ENCODE results near the gene POLR1G.

POLR1G gene

GRCh38 chr19:45358213-45358792 lies 48.1 kb upstream of the POLR1G start:
- Histone ChIP-seq H3K27ac (ENCODE audit: low read length) (no peak overlapping the region), H3K4me2 (ENCODE audit: low read depth, low read length) (no peak overlapping the region), H3K9ac (ENCODE audit: low read length) (no peak overlapping the region), H3K4me1 (ENCODE audit: low read length) (no peaks in the 10 kb centered on the region), H3K36me3 (replicated peaks; ENCODE audit: insufficient read depth, low read length) (no peaks in the 10 kb centered on the region), H3K9me2 (replicated peaks; ENCODE audit: insufficient read depth, low read length) (no peaks in the 10 kb centered on the region), H4K20me1 (ENCODE audit: insufficient read depth, low read length) (no peaks in the 10 kb centered on the region), H3K4me3 (ENCODE audit: low read length) (no peak overlapping the region), H3F3A (ENCODE audit: insufficient read depth, low read length) (no peaks in the 10 kb centered on the region), H3K9me3 (replicated peaks; ENCODE audit: insufficient read depth, low read length) (no peaks in the 10 kb centered on the region), H3K79me2 (ENCODE audit: low read length) (no peaks in the 10 kb centered on the region), H3K27me3 (replicated peaks; ENCODE audit: insufficient read depth, low read length) (no peaks in the 10 kb centered on the region), H2AFZ (ENCODE audit: low read length) (no peak overlapping the region)
- no peak for DNase-seq
- TF ChIP-seq EZH2phosphoT487 (IDR thresholded peaks at IDR 0.05; ENCODE audit: low read length): no peak
- no peak for TF ChIP-seq EZH2 (optimal IDR thresholded peaks at IDR 0.05; ENCODE audit: low read depth, low read length)
- TF ChIP-seq CTCF (IDR thresholded peaks at IDR 0.05; ENCODE audit: low read length): no peak

- no peaks in the 10 kb centered on the region for H3K9me2 ChIP-seq (replicated peaks; ENCODE audit: insufficient read depth, low read length)
- H3K9me3 ChIP-seq (replicated peaks; ENCODE audit: insufficient read depth, low read length): no peaks in the 10 kb centered on the region
- no peaks in the 10 kb centered on the region for H3K4me1 ChIP-seq (ENCODE audit: low read length)
- no peak overlapping the region for H3K27ac ChIP-seq (ENCODE audit: low read length)
- no peaks in the 10 kb centered on the region for H3F3A ChIP-seq (ENCODE audit: insufficient read depth, low read length)
- H4K20me1 ChIP-seq (ENCODE audit: insufficient read depth, low read length): no peaks in the 10 kb centered on the region
- no peaks in the 10 kb centered on the region for H3K79me2 ChIP-seq (ENCODE audit: low read length)
- no peaks in the 10 kb centered on the region for H3K27me3 ChIP-seq (replicated peaks; ENCODE audit: insufficient read depth, low read length)
- H3K9ac ChIP-seq (ENCODE audit: low read length): no peak overlapping the region
- H3K4me2 ChIP-seq (ENCODE audit: low read depth, low read length): no peak overlapping the region
- H3K36me3 ChIP-seq (replicated peaks; ENCODE audit: insufficient read depth, low read length): no peaks in the 10 kb centered on the region
- no peak overlapping the region for H2AFZ ChIP-seq (ENCODE audit: low read length)
- TF ChIP-seq CTCF (IDR thresholded peaks at IDR 0.05; ENCODE audit: low read length): no peak
- no peak for TF ChIP-seq EZH2 (optimal IDR thresholded peaks at IDR 0.05; ENCODE audit: low read depth, low read length)
- TF ChIP-seq EZH2phosphoT487 (IDR thresholded peaks at IDR 0.05; ENCODE audit: low read length): no peak
- H3K4me3 ChIP-seq (ENCODE audit: low read length): no peak overlapping the region
- DNase-seq: no peak
These were observed 44.8 kb upstream of the POLR1G start for GRCh38 chr19:45361608-45362007.

- Histone ChIP-seq H3K4me3 (ENCODE audit: low read length) (no peak overlapping the region), H3K79me2 (ENCODE audit: low read length) (no peaks in the 10 kb centered on the region), H3F3A (ENCODE audit: insufficient read depth, low read length) (no peaks in the 10 kb centered on the region), H3K27me3 (replicated peaks; ENCODE audit: insufficient read depth, low read length) (no peaks in the 10 kb centered on the region), H3K36me3 (replicated peaks; ENCODE audit: insufficient read depth, low read length) (no peaks in the 10 kb centered on the region), H3K27ac (ENCODE audit: low read length) (no peak overlapping the region), H2AFZ (ENCODE audit: low read length) (no peak overlapping the region), H4K20me1 (ENCODE audit: insufficient read depth, low read length) (no peaks in the 10 kb centered on the region), H3K4me2 (ENCODE audit: low read depth, low read length) (no peak overlapping the region), H3K9me3 (replicated peaks; ENCODE audit: insufficient read depth, low read length) (no peaks in the 10 kb centered on the region), H3K4me1 (ENCODE audit: low read length) (no peaks in the 10 kb centered on the region), H3K9ac (ENCODE audit: low read length) (no peak overlapping the region), H3K9me2 (replicated peaks; ENCODE audit: insufficient read depth, low read length) (no peaks in the 10 kb centered on the region)
- TF ChIP-seq EZH2 (optimal IDR thresholded peaks at IDR 0.05; ENCODE audit: low read depth, low read length) (no peak), EZH2phosphoT487 (IDR thresholded peaks at IDR 0.05; ENCODE audit: low read length) (no peak), CTCF (IDR thresholded peaks at IDR 0.05; ENCODE audit: low read length) (no peak)
- DNase-seq: no peak
These were observed 44.2 kb upstream of the POLR1G start for GRCh38 chr19:45362291-45362690.
